Keratinocyte (primary cell): ENCODE results near the gene FOXA2.

Source experiments
- CTCF ChIP-seq, 3 experiments: IDR thresholded peaks in 1 of 3; conservative IDR thresholded peaks in 1 of 3; optimal IDR thresholded peaks in 1 of 3; 2 replicates in 2 of 3; 3 replicates in 1 of 3; pipeline versions ENCODE3 to v1.5.1; 2011; ENCODE audit warnings: low read length in 3 of 3, mild to moderate bottlenecking in 3 of 3, moderate library complexity in 2 of 3, control low read depth in 1 of 3, inconsistent platforms in 1 of 3; ENCODE audit not compliant: insufficient read depth in 2 of 3; ENCODE audit errors: extremely low read depth in 1 of 3
- EZH2 ChIP-seq: IDR thresholded peaks from one replicate; pipeline ENCODE4 v1.6.1; 2012; ENCODE audit warnings: inconsistent platforms, mild to moderate bottlenecking, low read length, moderate library complexity

- TF ChIP-seq CTCF (optimal IDR thresholded peaks at IDR 0.05 in 1 of 3, IDR thresholded peaks at IDR 0.05 in 1 of 3, conservative IDR thresholded peaks at IDR 0.05 in 1 of 3; ENCODE audit: extremely low read depth in 1 of 3, insufficient read depth in 2 of 3, low read length in 3 of 3) (no peak), EZH2 (peak; percentile 91)
These were observed 782 bp upstream of the FOXA2 start for GRCh38 chr20:22584922-22585785.
